ENCODE results near the gene MEOX2. TPM values are rescaled to one million over a fixed set of nuclear protein-coding genes. Genes with fewer than 3 reads are reported as not detected.

MEOX2 gene
- total RNA-seq, 1 donor from 2014 or later: 3.0 TPM

GRCh38 chr7:15606561-15606960 is 79.9 kb downstream of the MEOX2 start:
- no peak for DNase-seq (ENCODE audit: extremely low spot score, unreplicated experiment)
- H3K4me1 Mint-ChIP-seq (ENCODE audit: unreplicated experiment): peaks cover 10% of the 10 kb centered on the region

GRCh38 chr7:15604166-15604565 is 82.3 kb downstream of the MEOX2 start:
- no peaks in the 10 kb centered on the region for H3K9me3 Mint-ChIP-seq
- peaks cover 3% of the 10 kb centered on the region for H3K4me1 Mint-ChIP-seq (ENCODE audit: unreplicated experiment)
- H3K36me3 Mint-ChIP-seq: no peaks in the 10 kb centered on the region
- no peak overlapping the region for H3K27ac Mint-ChIP-seq
- no peak for DNase-seq (ENCODE audit: extremely low spot score, unreplicated experiment)
- TF ChIP-seq CTCF (conservative IDR thresholded peaks at IDR 0.05): no peak
- no peaks in the 10 kb centered on the region for H3K27me3 Mint-ChIP-seq
- no peak overlapping the region for H3K4me3 Mint-ChIP-seq

More at GRCh38 chr7:15606561-15606960, 79.9 kb downstream of the MEOX2 start:
- Mint-ChIP-seq H3K9me3 (no peaks in the 10 kb centered on the region), H3K27me3 (no peaks in the 10 kb centered on the region), H3K27ac (no peak overlapping the region), H3K4me3 (no peak overlapping the region), H3K36me3 (no peaks in the 10 kb centered on the region)
- no peak for TF ChIP-seq CTCF (conservative IDR thresholded peaks at IDR 0.05)

GRCh38 chr7:15603124-15603523 is 83.4 kb downstream of the MEOX2 start:
- Mint-ChIP-seq H3K4me1 (ENCODE audit: unreplicated experiment) (no peaks in the 10 kb centered on the region), H3K27me3 (no peaks in the 10 kb centered on the region), H3K4me3 (no peak overlapping the region), H3K36me3 (no peaks in the 10 kb centered on the region), H3K27ac (no peak overlapping the region), H3K9me3 (no peaks in the 10 kb centered on the region)
- DNase-seq (ENCODE audit: extremely low spot score, unreplicated experiment): no peak
- TF ChIP-seq CTCF (conservative IDR thresholded peaks at IDR 0.05): no peak

GRCh38 chr7:15602236-15602635 is 84.2 kb downstream of the MEOX2 start:
- H3K27ac Mint-ChIP-seq: no peak overlapping the region
- no peaks in the 10 kb centered on the region for H3K4me1 Mint-ChIP-seq (ENCODE audit: unreplicated experiment)
- no peaks in the 10 kb centered on the region for H3K27me3 Mint-ChIP-seq
- H3K9me3 Mint-ChIP-seq: no peaks in the 10 kb centered on the region
- no peak for TF ChIP-seq CTCF (conservative IDR thresholded peaks at IDR 0.05)
- no peak for DNase-seq (ENCODE audit: extremely low spot score, unreplicated experiment)
- no peak overlapping the region for H3K4me3 Mint-ChIP-seq
- no peaks in the 10 kb centered on the region for H3K36me3 Mint-ChIP-seq

DNA sequence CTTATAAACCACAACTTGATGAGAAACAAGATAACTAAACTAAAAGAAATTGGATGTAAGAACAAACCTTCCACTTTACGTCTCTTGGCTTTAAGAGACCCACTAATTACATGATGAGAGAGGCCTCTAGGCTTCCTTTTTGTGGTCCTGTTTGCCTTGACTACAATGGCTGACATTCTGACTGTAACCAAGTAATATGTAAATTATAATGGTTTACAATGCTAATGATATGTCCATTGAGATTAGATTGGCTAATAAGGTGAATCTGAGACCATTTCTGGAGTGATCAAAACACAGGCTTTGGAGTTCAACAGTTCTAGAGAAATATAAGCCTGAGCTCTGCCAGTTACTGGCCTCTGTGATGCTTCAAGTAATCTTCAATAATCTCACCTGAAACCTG is 85.3 kb downstream of the MEOX2 start:
- Mint-ChIP-seq H3K9me3 (no peaks in the 10 kb centered on the region), H3K4me1 (ENCODE audit: unreplicated experiment) (no peaks in the 10 kb centered on the region), H3K27ac (no peak overlapping the region), H3K4me3 (no peak overlapping the region), H3K27me3 (no peaks in the 10 kb centered on the region), H3K36me3 (no peaks in the 10 kb centered on the region)
- no peak for DNase-seq (ENCODE audit: extremely low spot score, unreplicated experiment)
- no peak for TF ChIP-seq CTCF (conservative IDR thresholded peaks at IDR 0.05)

DNA sequence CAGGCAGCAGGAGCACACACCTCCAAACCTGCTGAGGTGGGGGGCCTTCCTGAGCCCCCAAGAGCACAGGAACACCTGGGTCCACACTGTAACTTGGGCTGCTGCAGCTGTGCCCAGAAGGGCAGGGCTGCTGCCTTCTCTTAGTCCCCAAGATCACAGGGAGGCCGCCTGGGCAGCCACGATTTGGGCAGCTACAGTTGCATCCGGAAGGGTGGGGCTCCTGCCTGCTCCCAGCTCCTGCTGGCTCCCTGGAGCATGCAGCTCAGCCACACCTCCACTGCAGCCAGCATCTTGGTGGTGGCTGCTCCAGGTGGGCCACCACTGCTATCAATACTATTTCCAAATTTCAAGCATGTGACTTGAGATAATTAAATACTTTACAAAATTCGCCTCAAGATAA is 86.2 kb downstream of the MEOX2 start:
- Mint-ChIP-seq H3K4me3 (no peak overlapping the region), H3K27me3 (no peaks in the 10 kb centered on the region), H3K36me3 (no peaks in the 10 kb centered on the region), H3K27ac (no peak overlapping the region), H3K4me1 (ENCODE audit: unreplicated experiment) (no peaks in the 10 kb centered on the region), H3K9me3 (no peaks in the 10 kb centered on the region)
- DNase-seq (ENCODE audit: extremely low spot score, unreplicated experiment): no peak
- no peak for TF ChIP-seq CTCF (conservative IDR thresholded peaks at IDR 0.05)
